C4-2B (cell line): ENCODE data around the gene GABARAPL1.

Experiments
- CTCF ChIP-seq: fragments of 450-650 bp; conservative IDR thresholded peaks from 2 replicates; pipeline ENCODE4 v1.5.1; 2017; ENCODE audit warnings: mild to moderate bottlenecking
- ZFX ChIP-seq: fragments of 450-650 bp; IDR thresholded peaks from 2 replicates; pipeline ENCODE4 v1.6.1; 2017

- peak; percentile 89 for TF ChIP-seq CTCF
- TF ChIP-seq ZFX, result no peak
Measured at GRCh38 chr12:10190558-10191388, 21.9 kb upstream of the GABARAPL1 start.
